GM19240 (cell line): ENCODE data around the gene LRRC45.

ENCODE experiments used
- DNase-seq: peaks from one replicate; pipeline ENCODE4 v3.0.0; 2011; ENCODE audit warnings: low spot score; ENCODE audit not compliant: insufficient read length

Gene LRRC45

GRCh38 chr17:82018989-82019689 is 4.0 kb upstream of the LRRC45 start:
- no peak for DNase-seq

- DNase-seq: peak; percentile 66
Observed at GRCh38 chr17:82019690-82020571, 3.2 kb upstream of the LRRC45 start.

GRCh38 chr17:82020572-82021106 is 2.5 kb upstream of the LRRC45 start:
- DNase-seq: no peak

GRCh38 chr17:82021107-82021899 is 1.8 kb upstream of the LRRC45 start:
- DNase-seq: no peak

GRCh38 chr17:82021900-82022309 is 1.2 kb upstream of the LRRC45 start:
- no peak for DNase-seq

- DNase-seq: no peak
Observed at GRCh38 chr17:82022310-82022980, 660 bp upstream of the LRRC45 start, which contains the start of gene CENPX. Gene CENPX (minus strand): TSS chr17:82022878. CDS start chr17:82022861, 17 bp downstream.

GRCh38 chr17:82023447-82024241 is 539 bp downstream of the LRRC45 start:
- DNase-seq: no peak

GRCh38 chr17:82024859-82025258 is 1.8 kb downstream of the LRRC45 start:
- DNase-seq: no peak

- no peak for DNase-seq
Observed at GRCh38 chr17:82025401-82026107, 2.4 kb downstream of the LRRC45 start.

GRCh38 chr17:82028246-82028645 is 5.1 kb downstream of the LRRC45 start:
- no peak for DNase-seq

GRCh38 chr17:82028966-82029365 is 5.9 kb downstream of the LRRC45 start:
- DNase-seq: no peak

GRCh38 chr17:82029391-82029790 is 6.3 kb downstream of the LRRC45 start:
- no peak for DNase-seq

GRCh38 chr17:82029990-82030469 is 6.9 kb downstream of the LRRC45 start:
- DNase-seq: no peak

- DNase-seq: peak; percentile 68
Observed at GRCh38 chr17:82030470-82031302, 7.6 kb downstream of the LRRC45 start.

GRCh38 chr17:82031303-82031884 is 8.3 kb downstream of the LRRC45 start, which contains the start of gene RAC3:
Gene RAC3 (plus strand): TSS chr17:82031678. CDS start chr17:82031762, 84 bp downstream.
- no peak for DNase-seq

GRCh38 chr17:82031885-82032627 is 9.0 kb downstream of the LRRC45 start:
- DNase-seq: no peak
